A549 (cell line): Measurements from ENCODE around the gene DNAJC8. TPM values are rescaled to one million over a fixed set of nuclear protein-coding genes. Genes with fewer than 3 reads are reported as not detected.

Experiments
- ATAC-seq, 2 experiments: fragments of 200-7000 bp in 1 of 2; fragments of >200 bp in 1 of 2; cut with Nextera tagmentation in 1 of 2; cut with Tn5 transposase in 1 of 2; 3 replicates each; pipeline versions ENCODE4 v1.8.0 to v1.9.1; 2018 to 2020; ENCODE audit warnings: mild to moderate bottlenecking in 1 of 2, moderate library complexity in 1 of 2
- CTCF ChIA-PET: fragments of 300-600 bp; sonication (Branson Sonifier 250); formaldehyde crosslinking; extraction: SDS; loops from one replicate; lab custom pipeline; 2021; ENCODE audit warnings: antibody characterized with exemption, inconsistent platforms; lab: Yijun Ruan, JAX
- POLR2A ChIA-PET: fragments of 350-600 bp; formaldehyde crosslinking; extraction: SDS; loops from one replicate; lab custom pipeline; 2021; ENCODE audit warnings: antibody characterized with exemption, inconsistent platforms; lab: Yijun Ruan, JAX
- DNase-seq, 2 experiments: peaks; one replicate each; pipeline versions ENCODE4 v3.0.0 to v3.0.0-alpha.2; 2011 to 2016; ENCODE audit warnings: low read depth in 1 of 2, low spot score in 1 of 2
- FAIRE-seq: peaks from 2 replicates; lab custom pipeline; 2011; peaks lifted over from hg19 to GRCh38; lab: Jason Lieb, UNC
- H3K27ac ChIP-seq, 2 experiments: fragments of >200 bp; sonication (Bioruptor Twin); formaldehyde crosslinking; 3 replicates each; pipeline ENCODE4 v1.5.1; 2016 to 2017
- H3K4me1 ChIP-seq: fragments of >200 bp; sonication (Bioruptor Twin); formaldehyde crosslinking; 3 replicates; pipeline ENCODE4 v1.6.1; 2016
- H3K4me2 ChIP-seq: fragments of >200 bp; sonication (Bioruptor Twin); formaldehyde crosslinking; 3 replicates; pipeline ENCODE4 v1.6.1; 2016
- H3K4me3 ChIP-seq: fragments of >200 bp; sonication (Bioruptor Twin); formaldehyde crosslinking; 3 replicates; pipeline ENCODE4 v1.5.1; 2016
- H3K9me3 ChIP-seq: fragments of >200 bp; sonication (Bioruptor Twin); formaldehyde crosslinking; 3 replicates; pipeline ENCODE4 v1.6.1; 2016
- ATOH8 ChIP-seq: fragments of 250-450 bp; sonication (Bioruptor Pico); IDR thresholded peaks from 2 replicates; pipeline ENCODE4 v1.5.0; 2020; ENCODE audit warnings: low read depth, mild to moderate bottlenecking, moderate library complexity
- BCL3 ChIP-seq: fragments of >200 bp; sonication (Bioruptor Twin); formaldehyde crosslinking; IDR thresholded peaks from 3 replicates; pipeline ENCODE4 v1.6.1; 2016
- BHLHE40 ChIP-seq: IDR thresholded peaks from 2 replicates; pipeline ENCODE4 v1.6.1; 2012; ENCODE audit warnings: low read depth, low read length, inconsistent platforms
- CHD4 ChIP-seq: fragments of 200-600 bp; sonication (generic); IDR thresholded peaks from 2 replicates; pipeline ENCODE4 v1.6.1; 2016; ENCODE audit warnings: antibody characterized with exemption, mild to moderate bottlenecking, borderline replicate concordance
- CTCF ChIP-seq: fragments of >200 bp; sonication (Bioruptor Twin); formaldehyde crosslinking; IDR thresholded peaks from 3 replicates; pipeline ENCODE4 v1.5.1; 2016
- ELK1 ChIP-seq: fragments of 150-350 bp; IDR thresholded peaks from 2 replicates; pipeline ENCODE4 v1.6.1; 2014; ENCODE audit warnings: low read depth, mild to moderate bottlenecking, low read length
- EP300 ChIP-seq, 2 experiments: fragments of >200 bp; sonication (Bioruptor Twin); formaldehyde crosslinking; IDR thresholded peaks; 2 replicates in 1 of 2; 3 replicates in 1 of 2; pipeline ENCODE4 v1.6.1; 2016 to 2017
- ESRRA ChIP-seq: fragments of 150-350 bp; IDR thresholded peaks from 2 replicates; pipeline ENCODE4 v1.6.1; 2014; ENCODE audit warnings: mild to moderate bottlenecking, low read length, borderline replicate concordance
- HOXB13 ChIP-seq: fragments of 250-450 bp; sonication (Bioruptor Pico); IDR thresholded peaks from 2 replicates; pipeline ENCODE4 v1.5.0; 2020; ENCODE audit warnings: low read depth, mild to moderate bottlenecking, moderate library complexity
- JUNB ChIP-seq: fragments of >200 bp; sonication (Bioruptor Twin); formaldehyde crosslinking; IDR thresholded peaks from 2 replicates; pipeline ENCODE4 v1.6.1; 2016
- KDM1A ChIP-seq: fragments of 200-600 bp; sonication (generic); IDR thresholded peaks from 2 replicates; pipeline ENCODE4 v1.6.1; 2016; ENCODE audit warnings: low read depth, mild to moderate bottlenecking
- NFE2L2 ChIP-seq: fragments of 150-350 bp; conservative IDR thresholded peaks from 2 replicates; pipeline ENCODE4 v1.6.1; 2014; ENCODE audit warnings: low read length
- NPAS2 ChIP-seq: fragments of 250-450 bp; sonication (Bioruptor Pico); IDR thresholded peaks from 2 replicates; pipeline ENCODE4 v1.8.0; 2022; ENCODE audit warnings: mild to moderate bottlenecking, moderate library complexity, borderline replicate concordance
- RAD21 ChIP-seq, 2 experiments: fragments of >200 bp in 1 of 2; sonication (Bioruptor Twin) in 1 of 2; formaldehyde crosslinking in 1 of 2; IDR thresholded peaks in 1 of 2; conservative IDR thresholded peaks in 1 of 2; 2 replicates in 1 of 2; 3 replicates in 1 of 2; pipeline ENCODE4 v1.6.1; 2012 to 2018; ENCODE audit warnings: inconsistent platforms in 1 of 2
- REST ChIP-seq: fragments of 200-600 bp; sonication (generic); IDR thresholded peaks from 2 replicates; pipeline ENCODE4 v1.6.1; 2016; ENCODE audit warnings: antibody characterized with exemption, mild to moderate bottlenecking, moderate library complexity
- RNF2 ChIP-seq: fragments of 200-600 bp; sonication (generic); IDR thresholded peaks from 2 replicates; pipeline ENCODE4 v1.6.1; 2016; ENCODE audit warnings: low read depth, mild to moderate bottlenecking, antibody characterized with exemption, moderate library complexity, borderline replicate concordance
- SMC3 ChIP-seq: fragments of >200 bp; sonication (Bioruptor Twin); formaldehyde crosslinking; IDR thresholded peaks from 3 replicates; pipeline ENCODE4 v1.6.1; 2018; ENCODE audit warnings: inconsistent platforms
- SREBF2 ChIP-seq: fragments of 450-650 bp; IDR thresholded peaks from 2 replicates; pipeline ENCODE4 v1.6.1; 2014; ENCODE audit warnings: mild to moderate bottlenecking, moderate library complexity
- TFCP2L1 ChIP-seq: fragments of 250-450 bp; sonication (Bioruptor Pico); IDR thresholded peaks from 2 replicates; pipeline ENCODE4 v1.5.0; 2021; ENCODE audit warnings: mild to moderate bottlenecking
- ZC3H11A ChIP-seq: fragments of 450-650 bp; IDR thresholded peaks from 2 replicates; pipeline ENCODE4 v1.6.1; 2014; ENCODE audit warnings: antibody characterized with exemption, mild to moderate bottlenecking
- ZFP36 ChIP-seq: fragments of 450-650 bp; IDR thresholded peaks from 2 replicates; pipeline ENCODE4 v1.6.1; 2014; ENCODE audit warnings: borderline replicate concordance; ENCODE audit not compliant: partially characterized antibody
- ZNF302 ChIP-seq: fragments of 250-450 bp; sonication (Bioruptor Pico); IDR thresholded peaks from 2 replicates; pipeline ENCODE4 v1.9.0; 2021; ENCODE audit warnings: inconsistent platforms, mild to moderate bottlenecking, moderate library complexity
- ZSCAN20 ChIP-seq: fragments of 250-450 bp; sonication (Bioruptor Pico); IDR thresholded peaks from 2 replicates; pipeline ENCODE4 v1.8.0; 2022; ENCODE audit warnings: mild to moderate bottlenecking, moderate library complexity
- WGBS: methylation state at CpG from one replicate; pipeline ENCODE4 v1.1.6; 2017; ENCODE audit errors: missing lambda C conversion rate; 5-methylcytosine and 5-hydroxymethylcytosine counted together
- polyA plus RNA-seq, 4 experiments: library from polyadenylated mRNA; depleted of rRNA in 3 of 4; stranded (reverse); fragments of >200 nt; fragmentation: RNase III in 1 of 4; extraction: RNeasy Plus Mini Kit Qiagen cat#74134 plus additional on column Dnase treatment in 1 of 4; gene quantifications; 2 replicates in 3 of 4; 3 replicates in 1 of 4; pipeline ENCODE4 v1.2.3, GENCODE V29; 2011 to 2017

DNAJC8 gene
- polyA plus RNA-seq, 2 of the 4 experiments (the other 2 are of a cell fraction) = 87.3 to 93.7 TPM

- FAIRE-seq (no peak), ATAC-seq (peak; percentile 85 to 90), DNase-seq (peak; percentile 42 to 69)
- WGBS = 16% methylated on average over 4 of the region's 4 CpGs
- POLR2A ChIA-PET = interaction anchor here (1.1 to 1.3 kb wide), 2 partner anchors 118 to 120 kb away, joined by 3 to 6 read pairs; partner anchors contain the start of gene EYA3
- Histone ChIP-seq H3K9me3 (no peaks in the 10 kb centered on the region), H3K4me2 (no peak overlapping the region), H3K27ac (no peak overlapping the region), H3K4me3 (no peak overlapping the region), H3K4me1 (0 out of 3 replicates have a peak, but pooled peaks cover 3% of the 10 kb centered on the region)
- TF ChIP-seq ZC3H11A (no peak), RAD21 (conservative IDR thresholded peaks at IDR 0.05 in 1 of 2, IDR thresholded peaks at IDR 0.05 in 1 of 2) (peak; percentile 87 to 88), SMC3 (peak; percentile 84), KDM1A (no peak), CHD4 (no peak), CTCF (peak; percentile 79), HOXB13 (CRISPR knock-in tag) (no peak)
- CTCF ChIA-PET = interaction anchor here (0.6 to 7.7 kb wide), 39 partner anchors 9 to 378 kb away, joined by 3 to 144 read pairs (median 4); partner anchors contain the start of genes EYA3 and PPP1R8
Measured at GRCh38 chr1:28208818-28209441, 23.9 kb downstream of the DNAJC8 start.

GRCh38 chr1:28205243-28205642, 27.6 kb downstream of the DNAJC8 start:
- Histone ChIP-seq H3K4me1 (no peaks in the 10 kb centered on the region), H3K9me3 (no peaks in the 10 kb centered on the region), H3K27ac (no peak overlapping the region), H3K4me2 (no peak overlapping the region), H3K4me3 (no peak overlapping the region)
- ChIA-PET CTCF (interaction anchor here (1.0 to 4.2 kb wide), 3 partner anchors 53 to 114 kb away, joined by 3 to 31 read pairs (median 3); no protein-coding TSS in a partner anchor), POLR2A (no interaction called here)
- 87% methylated on average over 4 of the region's 4 CpGs for WGBS
- TF ChIP-seq ATOH8 (CRISPR knock-in tag) (no peak), EP300 (IDR thresholded peaks at IDR 0.05) (no peak), ZNF302 (CRISPR knock-in tag) (no peak), NFE2L2 (no peak), BCL3 (no peak), BHLHE40 (no peak), SREBF2 (no peak), REST (no peak), TFCP2L1 (CRISPR knock-in tag) (no peak), ESRRA (no peak), JUNB (no peak), NPAS2 (no peak), ELK1 (no peak), RNF2 (no peak), ZFP36 (no peak), ZSCAN20 (CRISPR knock-in tag) (no peak)
- ATAC-seq (no peak), DNase-seq (no peak), FAIRE-seq (no peak)
